Liver (tissue), 3 donors: ENCODE measurements around the gene CHD3.

ENCODE experiments used
- EGR1 ChIP-seq, 2 donors: IDR thresholded peaks; 2 replicates each; pipeline ENCODE4 v1.6.1; 2016 to 2018; ENCODE audit warnings: antibody characterized with exemption in 2 of 2, low read depth in 2 of 2
- GABPA ChIP-seq, 2 donors: IDR thresholded peaks in 1 of 2; conservative IDR thresholded peaks in 1 of 2; 2 replicates each; pipeline ENCODE4 v1.6.1; 2016; ENCODE audit warnings: antibody characterized with exemption in 2 of 2, mild to moderate bottlenecking in 1 of 2, moderate library complexity in 1 of 2
- HNF4G ChIP-seq: IDR thresholded peaks from 2 replicates; pipeline ENCODE4 v1.6.1; 2016; ENCODE audit warnings: antibody characterized with exemption
- JUND ChIP-seq, 2 donors: IDR thresholded peaks; 2 replicates each; pipeline ENCODE4 v1.6.1; 2016; ENCODE audit warnings: antibody characterized with exemption in 2 of 2
- RAD21 ChIP-seq, 2 donors: IDR thresholded peaks; 2 replicates each; pipeline ENCODE4 v1.6.1; 2016; ENCODE audit warnings: antibody characterized with exemption in 2 of 2, mild to moderate bottlenecking in 2 of 2
- SP1 ChIP-seq: IDR thresholded peaks from 2 replicates; pipeline ENCODE4 v1.6.1; 2018; ENCODE audit warnings: antibody characterized with exemption, mild to moderate bottlenecking
- YY1 ChIP-seq: IDR thresholded peaks from 2 replicates; pipeline ENCODE4 v1.6.1; 2016; ENCODE audit warnings: antibody characterized with exemption, mild to moderate bottlenecking
- TF ChIP-seq, protein P1 (sequence below): IDR thresholded peaks from 2 replicates; pipeline ENCODE4 v1.6.1; 2016; ENCODE audit warnings: antibody characterized with exemption, mild to moderate bottlenecking
- TF ChIP-seq, protein P2 (sequence below): IDR thresholded peaks from 2 replicates; pipeline ENCODE4 v1.6.1; 2016; ENCODE audit warnings: antibody characterized with exemption
- TF ChIP-seq, protein P3 (sequence below): fragments of 150-350 bp; IDR thresholded peaks from 2 replicates; pipeline ENCODE4 v1.5.1; 2017; ENCODE audit warnings: improper control_type of control experiment, low read depth, low read length; ENCODE audit not compliant: missing input control
- TF ChIP-seq, protein P4 (sequence below): IDR thresholded peaks from 2 replicates; pipeline ENCODE4 v1.6.1; 2016; ENCODE audit warnings: antibody characterized with exemption
- TF ChIP-seq, protein P5 (sequence below): IDR thresholded peaks from 2 replicates; pipeline ENCODE4 v1.6.1; 2016; ENCODE audit warnings: antibody characterized with exemption
- donor health status: healthy.
- donor health status: healthy.

DNA sequence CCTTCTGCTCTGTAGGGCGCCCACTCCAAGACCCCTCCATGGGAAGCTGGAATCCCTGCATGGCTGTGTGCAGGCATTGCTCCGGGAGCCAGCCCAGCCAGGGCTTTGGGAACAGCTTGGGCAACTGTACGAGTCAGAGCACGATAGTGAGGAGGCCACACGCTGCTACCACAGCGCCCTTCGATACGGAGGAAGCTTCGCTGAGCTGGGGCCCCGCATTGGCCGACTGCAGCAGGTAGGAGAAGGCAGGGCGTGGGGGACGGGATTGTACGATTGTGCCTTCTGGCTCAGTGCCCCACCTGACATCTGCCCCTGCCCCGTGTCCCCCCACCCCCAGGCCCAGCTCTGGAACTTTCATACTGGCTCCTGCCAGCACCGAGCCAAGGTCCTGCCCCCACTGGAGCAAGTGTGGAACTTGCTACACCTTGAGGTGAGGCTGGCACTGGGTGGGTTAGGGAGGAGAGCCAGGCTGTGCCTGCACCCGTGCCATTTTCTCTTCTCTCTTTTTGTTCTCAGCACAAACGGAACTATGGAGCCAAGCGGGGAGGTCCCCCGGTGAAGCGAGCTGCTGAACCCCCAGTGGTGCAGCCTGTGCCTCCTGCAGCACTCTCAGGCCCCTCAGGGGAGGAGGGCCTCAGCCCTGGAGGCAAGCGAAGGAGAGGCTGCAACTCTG lies 42.4 kb upstream of the CHD3 start:
- TF ChIP-seq, protein P1, sequence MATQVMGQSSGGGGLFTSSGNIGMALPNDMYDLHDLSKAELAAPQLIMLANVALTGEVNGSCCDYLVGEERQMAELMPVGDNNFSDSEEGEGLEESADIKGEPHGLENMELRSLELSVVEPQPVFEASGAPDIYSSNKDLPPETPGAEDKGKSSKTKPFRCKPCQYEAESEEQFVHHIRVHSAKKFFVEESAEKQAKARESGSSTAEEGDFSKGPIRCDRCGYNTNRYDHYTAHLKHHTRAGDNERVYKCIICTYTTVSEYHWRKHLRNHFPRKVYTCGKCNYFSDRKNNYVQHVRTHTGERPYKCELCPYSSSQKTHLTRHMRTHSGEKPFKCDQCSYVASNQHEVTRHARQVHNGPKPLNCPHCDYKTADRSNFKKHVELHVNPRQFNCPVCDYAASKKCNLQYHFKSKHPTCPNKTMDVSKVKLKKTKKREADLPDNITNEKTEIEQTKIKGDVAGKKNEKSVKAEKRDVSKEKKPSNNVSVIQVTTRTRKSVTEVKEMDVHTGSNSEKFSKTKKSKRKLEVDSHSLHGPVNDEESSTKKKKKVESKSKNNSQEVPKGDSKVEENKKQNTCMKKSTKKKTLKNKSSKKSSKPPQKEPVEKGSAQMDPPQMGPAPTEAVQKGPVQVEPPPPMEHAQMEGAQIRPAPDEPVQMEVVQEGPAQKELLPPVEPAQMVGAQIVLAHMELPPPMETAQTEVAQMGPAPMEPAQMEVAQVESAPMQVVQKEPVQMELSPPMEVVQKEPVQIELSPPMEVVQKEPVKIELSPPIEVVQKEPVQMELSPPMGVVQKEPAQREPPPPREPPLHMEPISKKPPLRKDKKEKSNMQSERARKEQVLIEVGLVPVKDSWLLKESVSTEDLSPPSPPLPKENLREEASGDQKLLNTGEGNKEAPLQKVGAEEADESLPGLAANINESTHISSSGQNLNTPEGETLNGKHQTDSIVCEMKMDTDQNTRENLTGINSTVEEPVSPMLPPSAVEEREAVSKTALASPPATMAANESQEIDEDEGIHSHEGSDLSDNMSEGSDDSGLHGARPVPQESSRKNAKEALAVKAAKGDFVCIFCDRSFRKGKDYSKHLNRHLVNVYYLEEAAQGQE = no peak
- TF ChIP-seq, protein P2, sequence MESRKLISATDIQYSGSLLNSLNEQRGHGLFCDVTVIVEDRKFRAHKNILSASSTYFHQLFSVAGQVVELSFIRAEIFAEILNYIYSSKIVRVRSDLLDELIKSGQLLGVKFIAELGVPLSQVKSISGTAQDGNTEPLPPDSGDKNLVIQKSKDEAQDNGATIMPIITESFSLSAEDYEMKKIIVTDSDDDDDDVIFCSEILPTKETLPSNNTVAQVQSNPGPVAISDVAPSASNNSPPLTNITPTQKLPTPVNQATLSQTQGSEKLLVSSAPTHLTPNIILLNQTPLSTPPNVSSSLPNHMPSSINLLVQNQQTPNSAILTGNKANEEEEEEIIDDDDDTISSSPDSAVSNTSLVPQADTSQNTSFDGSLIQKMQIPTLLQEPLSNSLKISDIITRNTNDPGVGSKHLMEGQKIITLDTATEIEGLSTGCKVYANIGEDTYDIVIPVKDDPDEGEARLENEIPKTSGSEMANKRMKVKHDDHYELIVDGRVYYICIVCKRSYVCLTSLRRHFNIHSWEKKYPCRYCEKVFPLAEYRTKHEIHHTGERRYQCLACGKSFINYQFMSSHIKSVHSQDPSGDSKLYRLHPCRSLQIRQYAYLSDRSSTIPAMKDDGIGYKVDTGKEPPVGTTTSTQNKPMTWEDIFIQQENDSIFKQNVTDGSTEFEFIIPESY = no peak
- TF ChIP-seq, protein P3, sequence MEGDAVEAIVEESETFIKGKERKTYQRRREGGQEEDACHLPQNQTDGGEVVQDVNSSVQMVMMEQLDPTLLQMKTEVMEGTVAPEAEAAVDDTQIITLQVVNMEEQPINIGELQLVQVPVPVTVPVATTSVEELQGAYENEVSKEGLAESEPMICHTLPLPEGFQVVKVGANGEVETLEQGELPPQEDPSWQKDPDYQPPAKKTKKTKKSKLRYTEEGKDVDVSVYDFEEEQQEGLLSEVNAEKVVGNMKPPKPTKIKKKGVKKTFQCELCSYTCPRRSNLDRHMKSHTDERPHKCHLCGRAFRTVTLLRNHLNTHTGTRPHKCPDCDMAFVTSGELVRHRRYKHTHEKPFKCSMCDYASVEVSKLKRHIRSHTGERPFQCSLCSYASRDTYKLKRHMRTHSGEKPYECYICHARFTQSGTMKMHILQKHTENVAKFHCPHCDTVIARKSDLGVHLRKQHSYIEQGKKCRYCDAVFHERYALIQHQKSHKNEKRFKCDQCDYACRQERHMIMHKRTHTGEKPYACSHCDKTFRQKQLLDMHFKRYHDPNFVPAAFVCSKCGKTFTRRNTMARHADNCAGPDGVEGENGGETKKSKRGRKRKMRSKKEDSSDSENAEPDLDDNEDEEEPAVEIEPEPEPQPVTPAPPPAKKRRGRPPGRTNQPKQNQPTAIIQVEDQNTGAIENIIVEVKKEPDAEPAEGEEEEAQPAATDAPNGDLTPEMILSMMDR = no peak
- TF ChIP-seq, protein P4, sequence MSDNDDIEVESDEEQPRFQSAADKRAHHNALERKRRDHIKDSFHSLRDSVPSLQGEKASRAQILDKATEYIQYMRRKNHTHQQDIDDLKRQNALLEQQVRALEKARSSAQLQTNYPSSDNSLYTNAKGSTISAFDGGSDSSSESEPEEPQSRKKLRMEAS = no peak
- TF ChIP-seq SP1 (no peak), JUND (IDR thresholded peaks at IDR 0.05) (no peak), RAD21 (IDR thresholded peaks at IDR 0.05) (no peak), GABPA (IDR thresholded peaks at IDR 0.05 in 1 of 2, conservative IDR thresholded peaks at IDR 0.05 in 1 of 2) (no peak), EGR1 (IDR thresholded peaks at IDR 0.05; ENCODE audit: low read depth in 2 of 2) (no peak), YY1 (no peak), HNF4G (no peak)
- TF ChIP-seq, protein P5, sequence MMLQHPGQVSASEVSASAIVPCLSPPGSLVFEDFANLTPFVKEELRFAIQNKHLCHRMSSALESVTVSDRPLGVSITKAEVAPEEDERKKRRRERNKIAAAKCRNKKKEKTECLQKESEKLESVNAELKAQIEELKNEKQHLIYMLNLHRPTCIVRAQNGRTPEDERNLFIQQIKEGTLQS = no peak
